Natural killer cell (primary cell): ENCODE data around the gene OSBPL3. TPM values are rescaled to one million over a fixed set of nuclear protein-coding genes. Genes with fewer than 3 reads are reported as not detected.

Experiments used
- ATAC-seq, 3 donors: fragments of 150-1000 bp in 2 of 3; fragments of 200-7000 bp in 1 of 3; cut with Tn5 transposase; 1 replicate in 1 of 3; 2 replicates in 2 of 3; pipeline ENCODE4 v1.10.0; 2021; ENCODE audit warnings: mild to moderate bottlenecking in 2 of 3, moderate library complexity in 2 of 3
- DNase-seq, 2 donors: peaks; one replicate each; pipeline versions ENCODE4 v3.0.0 to v3.0.0-alpha.2; 2013 to 2021; ENCODE audit warnings: mixed read lengths in 1 of 2
- H3K27ac ChIP-seq: one replicate; pipeline ENCODE4 v1.5.1; 2013; ENCODE audit warnings: mild to moderate bottlenecking, low read length
- H3K27me3 ChIP-seq: one replicate; pipeline ENCODE4 v1.6.1; 2013; ENCODE audit warnings: low read length; ENCODE audit not compliant: control insufficient read depth, insufficient read depth
- H3K36me3 ChIP-seq: one replicate; pipeline ENCODE4 v1.6.1; 2013; ENCODE audit warnings: low read length; ENCODE audit not compliant: control insufficient read depth, insufficient read depth
- H3K4me1 ChIP-seq: one replicate; pipeline ENCODE4 v1.6.1; 2013; ENCODE audit warnings: low read length; ENCODE audit not compliant: control insufficient read depth, insufficient read depth
- H3K4me3 ChIP-seq: one replicate; pipeline ENCODE4 v1.5.1; 2013; ENCODE audit warnings: low read length
- H3K9me3 ChIP-seq: one replicate; pipeline ENCODE4 v1.6.1; 2013; ENCODE audit warnings: low read length; ENCODE audit not compliant: control insufficient read depth, insufficient read depth
- H3K27ac Mint-ChIP-seq, 2 donors: one replicate each; pipeline ENCODE4 v1.8.0; 2022; ENCODE audit warnings: mild to moderate bottlenecking in 2 of 2, mixed read lengths in 2 of 2, moderate library complexity in 1 of 2
- H3K27me3 Mint-ChIP-seq, 2 donors: one replicate each; pipeline ENCODE4 v1.8.0; 2022; ENCODE audit warnings: low read depth in 2 of 2, mixed read lengths in 2 of 2
- H3K36me3 Mint-ChIP-seq: one replicate; pipeline ENCODE4 v1.8.0; 2022; ENCODE audit warnings: mixed read lengths
- H3K4me1 Mint-ChIP-seq, 2 donors: one replicate each; pipeline ENCODE4 v1.8.0; 2022; ENCODE audit warnings: mixed read lengths in 2 of 2
- H3K4me3 Mint-ChIP-seq: one replicate; pipeline ENCODE4 v1.8.0; 2022; ENCODE audit warnings: mild to moderate bottlenecking, moderate library complexity, mixed read lengths
- H3K9me3 Mint-ChIP-seq, 2 donors: one replicate each; pipeline ENCODE4 v1.8.0; 2022; ENCODE audit warnings: mixed read lengths in 2 of 2
- CTCF ChIP-seq: fragments of 200-600 bp; IDR thresholded peaks from one replicate; pipeline ENCODE4 v1.8.0; 2022; ENCODE audit warnings: antibody characterized with exemption
- WGBS: methylation state at CpG from one replicate; pipeline ENCODE4 v1.1.7; 2013; ENCODE audit warnings: missing lambda C conversion rate; ENCODE audit not compliant: insufficient coverage; 5-methylcytosine and 5-hydroxymethylcytosine counted together
- intact Hi-C: fragments of 100-400 bp; cut with micrococcal nuclease; formaldehyde crosslinking; loops from one replicate; pipeline ENCODE4 v1.14.2; 2022
- total RNA-seq, 4 donors: library from RNA; stranded (reverse); fragments of 120-200 nt in 1 of 4; gene quantifications; one replicate each; pipeline versions ENCODE4 v1.2.3 to v1.2.4, GENCODE V29; 2013 to 2022

The OSBPL3 gene
- total RNA-seq, 3 donors from 2014 or later (not counting 1 experiment from before 2014, with no cell fraction given) = 50.7 to 99.1 (median 65.1) TPM

GRCh38 chr7:24908727-24909126 is 71.3 kb downstream of the OSBPL3 start:
- TF ChIP-seq CTCF = no peak
- no peak overlapping the region for H3K4me3 ChIP-seq
- 94% methylated on average over 4 of the region's 4 CpGs for WGBS
- no peak overlapping the region for H3K27ac ChIP-seq
- no peak overlapping the region for H3K27ac Mint-ChIP-seq
- H3K4me3 Mint-ChIP-seq = no peak overlapping the region
- H3K9me3 Mint-ChIP-seq = no peaks in the 10 kb centered on the region
- no peak for DNase-seq
- H3K4me1 ChIP-seq = peaks cover 60% of the 10 kb centered on the region
- no peak for ATAC-seq
- no peaks in the 10 kb centered on the region for H3K9me3 ChIP-seq
- no peaks in the 10 kb centered on the region for H3K27me3 ChIP-seq
- H3K27me3 Mint-ChIP-seq = no peaks in the 10 kb centered on the region
- intact Hi-C loops = no loop called here
- no peaks in the 10 kb centered on the region for H3K36me3 Mint-ChIP-seq
- peaks cover 54 to 57% of the 10 kb centered on the region in 2 donors for H3K4me1 Mint-ChIP-seq
- H3K36me3 ChIP-seq = no peaks in the 10 kb centered on the region

- H3K4me1 Mint-ChIP-seq = peaks cover 54 to 57% of the 10 kb centered on the region in 2 donors
- Histone ChIP-seq H3K4me3 (no peak overlapping the region), H3K27ac (no peak overlapping the region), H3K27me3 (no peaks in the 10 kb centered on the region), H3K9me3 (no peaks in the 10 kb centered on the region), H3K4me1 (peaks cover 61% of the 10 kb centered on the region), H3K36me3 (no peaks in the 10 kb centered on the region)
- no peak overlapping the region for H3K4me3 Mint-ChIP-seq
- no peak for DNase-seq
- TF ChIP-seq CTCF = no peak
- no peaks in the 10 kb centered on the region for H3K27me3 Mint-ChIP-seq
- no peaks in the 10 kb centered on the region for H3K9me3 Mint-ChIP-seq
- no peak for ATAC-seq
- WGBS = 35% methylated on average over 3 of the region's 3 CpGs
- intact Hi-C loops = no loop called here
- no peak overlapping the region for H3K27ac Mint-ChIP-seq
- no peaks in the 10 kb centered on the region for H3K36me3 Mint-ChIP-seq
These were observed 71.8 kb downstream of the OSBPL3 start for GRCh38 chr7:24908166-24908565.

GRCh38 chr7:24907311-24907886 is 72.6 kb downstream of the OSBPL3 start:
- TF ChIP-seq CTCF = no peak
- Mint-ChIP-seq H3K9me3 (no peaks in the 10 kb centered on the region), H3K36me3 (no peaks in the 10 kb centered on the region), H3K4me1 (peaks cover 54 to 57% of the 10 kb centered on the region in 2 donors), H3K27ac (no peak overlapping the region), H3K4me3 (no peak overlapping the region), H3K27me3 (no peaks in the 10 kb centered on the region)
- intact Hi-C loops = loop anchor here (2.0 kb wide), 1 partner anchor 73 kb away; the partner anchor contains the start of gene OSBPL3
- Histone ChIP-seq H3K9me3 (no peaks in the 10 kb centered on the region), H3K36me3 (no peaks in the 10 kb centered on the region), H3K27ac (peak overlapping the region; percentile 15), H3K4me1 (peaks cover 57% of the 10 kb centered on the region), H3K4me3 (no peak overlapping the region), H3K27me3 (no peaks in the 10 kb centered on the region)
- DNase-seq (peak in 1 of 2 donors; percentile 63), ATAC-seq (peak; percentile 49 to 65 (median 60))
- WGBS = 45% methylated on average over 6 of the region's 7 CpGs
